Kidney epithelial cell (primary cell): Measurements from ENCODE around the gene FAM107B. TPM values are rescaled to one million over a fixed set of nuclear protein-coding genes. Genes with fewer than 3 reads are reported as not detected.

Experiments used
- DNase-seq: peaks from one replicate; pipeline ENCODE4 v3.0.0-alpha.2; 2010; ENCODE audit warnings: low read depth
- H3K27me3 ChIP-seq: 2 replicates; pipeline ENCODE4 v1.6.0; 2011; ENCODE audit warnings: low read length; ENCODE audit not compliant: control insufficient read depth, insufficient read depth
- H3K36me3 ChIP-seq: 2 replicates; pipeline ENCODE4 v1.5.1; 2011; ENCODE audit warnings: low read length; ENCODE audit not compliant: control insufficient read depth, insufficient read depth
- H3K4me3 ChIP-seq: 2 replicates; pipeline ENCODE4 v1.5.1; 2011; ENCODE audit warnings: low read depth, mild to moderate bottlenecking, control low read depth, low read length
- CTCF ChIP-seq: IDR thresholded peaks from 2 replicates; pipeline ENCODE4 v1.5.1; 2011; ENCODE audit warnings: mild to moderate bottlenecking, moderate library complexity, low read length, control low read depth, inconsistent platforms; ENCODE audit not compliant: insufficient read depth, poor library complexity, severe bottlenecking
- total RNA-seq: library from RNA; depleted of rRNA; stranded (reverse); fragments of >200 nt; gene quantifications from 2 replicates; pipeline ENCODE4 v1.2.3, GENCODE V29; 2015

The FAM107B gene
- total RNA-seq, 1 donor from 2014 or later = 33.5 TPM

GRCh38 chr10:14600065-14600464, 174.6 kb downstream of the FAM107B start:
- H3K36me3 ChIP-seq = no peaks in the 10 kb centered on the region
- no peak for TF ChIP-seq CTCF
- DNase-seq = no peak
- no peaks in the 10 kb centered on the region for H3K27me3 ChIP-seq
- H3K4me3 ChIP-seq = no peak overlapping the region

- H3K36me3 ChIP-seq = no peaks in the 10 kb centered on the region
Observed at GRCh38 chr10:14598809-14599764, 175.6 kb downstream of the FAM107B start.

GRCh38 chr10:14595526-14596182, 179.0 kb downstream of the FAM107B start:
- Histone ChIP-seq H3K4me3 (no peak overlapping the region), H3K36me3 (no peaks in the 10 kb centered on the region), H3K27me3 (no peaks in the 10 kb centered on the region)
- DNase-seq = no peak
- no peak for TF ChIP-seq CTCF

More at GRCh38 chr10:14598809-14599764, 175.6 kb downstream of the FAM107B start:
- no peak for TF ChIP-seq CTCF
- Histone ChIP-seq H3K27me3 (no peaks in the 10 kb centered on the region), H3K4me3 (no peak overlapping the region)
- no peak for DNase-seq

GRCh38 chr10:14594878-14595525, 179.7 kb downstream of the FAM107B start:
- no peak overlapping the region for H3K4me3 ChIP-seq
- TF ChIP-seq CTCF = no peak
- H3K36me3 ChIP-seq = no peaks in the 10 kb centered on the region
- no peak for DNase-seq
- H3K27me3 ChIP-seq = no peaks in the 10 kb centered on the region

GRCh38 chr10:14593806-14594205, 180.9 kb downstream of the FAM107B start:
- Histone ChIP-seq H3K27me3 (no peaks in the 10 kb centered on the region), H3K36me3 (no peaks in the 10 kb centered on the region), H3K4me3 (no peak overlapping the region)
- no peak for TF ChIP-seq CTCF
- no peak for DNase-seq
